Liver (tissue), 3 donors: ENCODE results near the gene MDM2.

Experiments used
- CTCF ChIP-seq: fragments of 150-350 bp; IDR thresholded peaks from 2 replicates; pipeline ENCODE4 v1.5.1; 2017; ENCODE audit warnings: improper control_type of control experiment, low read depth, low read length; ENCODE audit not compliant: missing input control
- EGR1 ChIP-seq, 2 donors: IDR thresholded peaks; 2 replicates each; pipeline ENCODE4 v1.6.1; 2016 to 2018; ENCODE audit warnings: antibody characterized with exemption in 2 of 2, low read depth in 2 of 2
- JUND ChIP-seq, 2 donors: IDR thresholded peaks; 2 replicates each; pipeline ENCODE4 v1.6.1; 2016; ENCODE audit warnings: antibody characterized with exemption in 2 of 2
- SP1 ChIP-seq: IDR thresholded peaks from 2 replicates; pipeline ENCODE4 v1.6.1; 2018; ENCODE audit warnings: antibody characterized with exemption, mild to moderate bottlenecking
- donor health status: healthy.
- donor health status: healthy.

GRCh38 chr12:68855771-68856170 is 47.8 kb downstream of the MDM2 start:
- TF ChIP-seq CTCF (no peak), EGR1 (IDR thresholded peaks at IDR 0.05; ENCODE audit: low read depth in 2 of 2) (no peak), JUND (IDR thresholded peaks at IDR 0.05) (no peak), SP1 (no peak)
